RWPE1 (cell line): Measurements from ENCODE around the gene CD47.

Source experiments
- CTCF ChIA-PET: fragments of 350-600 bp; sonication (Branson Sonifier 250); formaldehyde crosslinking; extraction: SDS; loops from one replicate; lab custom pipeline; 2021; lab: Yijun Ruan, JAX
- POLR2A ChIA-PET: fragments of 400-600 bp; formaldehyde crosslinking; extraction: SDS; loops from one replicate; lab custom pipeline; 2020; ENCODE audit warnings: antibody characterized with exemption; ENCODE audit not compliant: low non-redundant PET; lab: Yijun Ruan, JAX
- DNase-seq: peaks from one replicate; pipeline ENCODE4 v3.0.0; 2012; ENCODE audit warnings: low spot score
- H3K27ac ChIP-seq: fragments of 450-650 bp; 2 replicates; pipeline ENCODE4 v1.5.1; 2017
- TF ChIP-seq, protein P1 (sequence below): fragments of 450-650 bp; conservative IDR thresholded peaks from 2 replicates; pipeline ENCODE4 v1.5.1; 2017; ENCODE audit warnings: low read depth, mild to moderate bottlenecking

Gene CD47

DNA sequence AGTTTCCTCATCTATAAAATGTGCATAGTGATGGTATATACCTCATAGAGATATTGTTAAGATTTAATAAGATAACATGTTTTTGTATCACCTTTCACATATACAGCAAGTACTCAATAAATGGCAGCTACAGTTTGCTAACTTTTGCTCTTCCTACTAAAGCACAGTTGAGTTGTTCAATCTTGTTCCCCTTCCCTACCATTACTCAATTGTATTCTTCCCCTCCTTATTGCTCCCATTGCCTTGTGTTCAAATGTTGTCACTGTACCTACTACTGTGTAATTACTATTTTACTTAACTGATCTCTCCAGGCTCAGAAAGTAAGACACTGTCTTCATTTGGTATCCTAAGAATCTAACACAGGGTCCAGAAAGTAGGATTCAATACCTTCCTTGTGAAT lies 5.5 kb downstream of the CD47 start:
- POLR2A ChIA-PET = no interaction called here
- CTCF ChIA-PET = no interaction called here
- no peak overlapping the region for H3K27ac ChIP-seq
- DNase-seq = no peak
- TF ChIP-seq, protein P1, sequence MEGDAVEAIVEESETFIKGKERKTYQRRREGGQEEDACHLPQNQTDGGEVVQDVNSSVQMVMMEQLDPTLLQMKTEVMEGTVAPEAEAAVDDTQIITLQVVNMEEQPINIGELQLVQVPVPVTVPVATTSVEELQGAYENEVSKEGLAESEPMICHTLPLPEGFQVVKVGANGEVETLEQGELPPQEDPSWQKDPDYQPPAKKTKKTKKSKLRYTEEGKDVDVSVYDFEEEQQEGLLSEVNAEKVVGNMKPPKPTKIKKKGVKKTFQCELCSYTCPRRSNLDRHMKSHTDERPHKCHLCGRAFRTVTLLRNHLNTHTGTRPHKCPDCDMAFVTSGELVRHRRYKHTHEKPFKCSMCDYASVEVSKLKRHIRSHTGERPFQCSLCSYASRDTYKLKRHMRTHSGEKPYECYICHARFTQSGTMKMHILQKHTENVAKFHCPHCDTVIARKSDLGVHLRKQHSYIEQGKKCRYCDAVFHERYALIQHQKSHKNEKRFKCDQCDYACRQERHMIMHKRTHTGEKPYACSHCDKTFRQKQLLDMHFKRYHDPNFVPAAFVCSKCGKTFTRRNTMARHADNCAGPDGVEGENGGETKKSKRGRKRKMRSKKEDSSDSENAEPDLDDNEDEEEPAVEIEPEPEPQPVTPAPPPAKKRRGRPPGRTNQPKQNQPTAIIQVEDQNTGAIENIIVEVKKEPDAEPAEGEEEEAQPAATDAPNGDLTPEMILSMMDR = no peak

DNA sequence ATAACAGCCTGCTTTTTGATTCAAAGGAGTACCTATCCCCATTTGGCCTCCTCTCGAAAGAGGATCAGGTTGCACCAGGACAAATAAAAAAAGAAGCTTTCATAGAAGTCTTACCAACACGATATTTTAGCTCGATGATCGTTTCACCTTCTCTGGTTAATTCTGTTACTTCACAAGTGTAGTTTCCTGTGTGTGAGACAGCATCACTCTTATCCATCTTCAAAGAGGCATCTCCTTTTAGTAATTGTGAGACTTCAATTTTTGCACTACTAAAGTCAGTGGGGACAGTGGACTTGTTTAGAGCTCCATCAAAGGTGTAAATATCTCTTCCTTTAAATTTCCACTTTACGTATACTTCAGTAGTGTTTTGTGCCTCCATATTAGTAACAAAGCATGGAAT lies 11.0 kb downstream of the CD47 start:
- TF ChIP-seq, protein P1 = no peak
- ChIA-PET CTCF (interaction anchor here (1.4 kb wide), 1 partner anchor 29 kb away, joined by 5 read pairs; no protein-coding TSS in a partner anchor), POLR2A (no interaction called here)
- DNase-seq = no peak
- H3K27ac ChIP-seq = no peak overlapping the region

DNA sequence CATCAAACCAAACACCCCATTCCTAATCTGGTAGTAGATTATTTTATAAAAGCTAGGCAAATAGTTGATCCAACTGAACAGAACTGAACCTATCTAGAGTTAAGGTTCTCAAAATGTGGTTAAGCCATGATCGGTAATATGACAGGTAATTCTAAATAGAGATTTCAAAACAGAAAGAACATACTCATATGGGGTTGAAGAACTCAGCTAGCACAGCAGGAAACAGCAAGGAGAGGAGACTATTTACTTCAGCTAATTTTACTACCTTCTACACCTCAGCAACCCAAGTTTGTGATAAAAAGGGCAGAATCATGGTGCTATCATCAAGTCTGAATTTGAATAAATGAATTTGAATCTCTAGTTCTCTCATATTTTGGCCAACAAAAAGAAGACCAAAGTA lies 11.8 kb downstream of the CD47 start:
- no peak overlapping the region for H3K27ac ChIP-seq
- CTCF ChIA-PET = no interaction called here
- TF ChIP-seq, protein P1 = no peak
- POLR2A ChIA-PET = no interaction called here
- DNase-seq = no peak

DNA sequence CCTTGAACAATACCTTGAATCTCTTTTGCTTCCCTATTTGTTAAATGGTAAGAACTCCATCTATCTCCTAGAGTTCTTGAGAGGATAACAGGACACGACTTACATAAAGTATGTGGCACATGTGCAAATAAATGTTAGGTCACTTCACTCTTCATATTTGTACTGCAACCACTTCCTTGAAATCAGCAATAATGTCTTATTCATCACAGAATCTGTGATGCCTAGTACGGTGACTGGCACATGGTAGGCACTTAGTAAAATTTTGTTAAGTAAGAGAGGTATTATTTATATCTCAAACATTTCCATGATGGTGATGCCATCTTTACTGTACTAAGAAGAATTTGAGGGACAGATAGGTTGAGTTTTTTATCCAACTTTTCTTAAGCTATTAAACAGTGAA lies 14.3 kb downstream of the CD47 start:
- no peak for DNase-seq
- no peak overlapping the region for H3K27ac ChIP-seq
- ChIA-PET CTCF (no interaction called here), POLR2A (no interaction called here)
- TF ChIP-seq, protein P1 = no peak

DNA sequence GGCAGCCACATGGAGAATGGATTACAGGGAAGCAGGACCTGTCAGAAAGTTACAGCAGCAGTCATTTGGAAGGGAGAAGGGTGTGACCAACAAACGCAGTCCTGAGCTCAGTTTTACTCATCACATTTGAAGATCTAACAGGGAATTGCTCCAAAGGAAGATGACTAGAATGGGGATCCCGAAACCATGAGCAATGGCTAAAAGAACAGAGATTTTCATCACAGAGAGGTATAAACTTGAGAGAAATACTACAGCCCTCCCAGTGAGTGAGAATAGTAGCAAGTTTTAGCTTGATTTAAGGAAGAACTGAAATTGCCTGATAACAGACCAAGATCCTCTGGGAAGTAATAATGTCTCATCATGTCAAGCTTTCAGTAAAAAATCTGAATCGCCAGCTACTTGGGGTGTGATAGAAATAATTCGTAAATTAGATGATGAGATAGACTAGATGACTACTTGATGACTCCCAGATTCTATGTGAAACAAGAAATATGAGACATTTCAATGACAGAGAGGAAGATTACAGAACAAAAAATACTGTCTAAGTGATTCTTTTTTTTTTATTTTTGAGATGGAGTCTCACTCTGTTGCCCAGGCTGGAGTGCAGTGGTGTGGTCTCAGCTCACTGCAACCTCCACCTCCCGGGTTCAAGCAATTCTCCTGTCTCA lies 16.9 kb downstream of the CD47 start:
- CTCF ChIA-PET = no interaction called here
- POLR2A ChIA-PET = no interaction called here
- no peak overlapping the region for H3K27ac ChIP-seq
- DNase-seq = no peak
- TF ChIP-seq, protein P1 = no peak

DNA sequence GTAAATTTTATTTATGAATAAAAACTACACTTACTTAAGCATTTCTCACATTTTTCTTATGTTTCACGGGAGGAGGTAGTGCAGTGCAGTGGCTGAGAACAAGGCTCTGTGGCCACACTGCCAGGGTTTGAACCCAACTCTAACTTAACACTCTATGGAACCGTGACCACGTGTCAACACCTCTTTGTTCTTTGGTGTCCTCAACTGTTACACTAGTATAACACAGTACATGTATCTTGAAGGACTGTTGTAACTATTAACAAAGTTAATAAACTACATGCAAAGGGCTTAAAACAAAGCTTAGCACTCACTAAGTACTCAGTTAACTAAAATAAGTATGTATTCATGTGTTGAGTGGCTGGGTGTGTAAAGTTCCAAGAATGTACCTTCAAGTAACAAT lies 19.5 kb downstream of the CD47 start:
- TF ChIP-seq, protein P1 = no peak
- ChIA-PET CTCF (no interaction called here), POLR2A (no interaction called here)
- no peak for DNase-seq
- no peak overlapping the region for H3K27ac ChIP-seq

GRCh38 chr3:108070356-108070755 lies 20.5 kb downstream of the CD47 start:
- POLR2A ChIA-PET = no interaction called here
- no peak overlapping the region for H3K27ac ChIP-seq
- DNase-seq = no peak
- CTCF ChIA-PET = no interaction called here
- TF ChIP-seq, protein P1 = no peak
